Measurements from ENCODE around the gene ABCC9.

Gene ABCC9

GRCh38 chr12:21769307-21769706 lies 171.9 kb downstream of the ABCC9 start:
- DNase-seq, result no peak

DNA sequence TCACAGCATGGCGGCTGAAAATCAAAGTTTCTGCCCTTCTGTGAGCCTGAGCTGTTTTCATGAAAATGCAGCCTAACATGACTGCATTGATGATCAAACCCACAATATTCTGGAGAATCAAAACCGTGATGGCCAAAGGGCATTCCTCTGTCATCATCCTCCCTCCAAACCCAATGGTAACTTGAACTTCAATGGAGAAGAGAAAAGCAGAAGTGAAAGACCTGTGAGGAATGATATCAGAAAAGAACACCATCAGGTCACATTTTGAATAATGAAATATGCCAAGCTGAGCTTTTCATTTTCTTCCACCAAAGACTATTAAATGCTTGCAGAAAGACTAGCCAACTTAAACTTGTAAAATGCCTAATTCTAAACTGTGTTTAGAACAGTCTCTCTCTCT lies 174.8 kb downstream of the ABCC9 start:
- no peak for DNase-seq

DNA sequence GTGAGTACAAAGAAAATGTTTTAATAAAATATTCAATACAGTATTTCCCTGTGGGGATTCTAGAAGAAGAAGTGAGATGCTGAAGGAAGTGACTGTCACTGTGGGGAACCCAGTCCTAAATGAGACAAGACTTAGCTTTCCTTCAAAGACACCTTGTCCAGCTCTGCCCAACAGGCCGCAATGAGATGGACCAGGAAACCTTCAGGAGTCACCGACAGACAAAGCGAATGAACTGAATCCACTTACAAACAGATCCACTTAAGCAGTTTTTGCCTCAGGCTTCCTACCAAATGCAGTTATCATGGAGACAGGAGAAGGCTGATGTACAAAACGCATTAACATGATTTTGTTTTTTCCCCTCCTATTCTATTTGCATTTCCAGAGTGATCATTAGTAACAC lies 176.3 kb downstream of the ABCC9 start:
- no peak for DNase-seq

GRCh38 chr12:21764065-21764464 lies 177.2 kb downstream of the ABCC9 start:
- DNase-seq, result no peak

GRCh38 chr12:21763531-21763930 lies 177.7 kb downstream of the ABCC9 start:
- DNase-seq, result no peak

DNA sequence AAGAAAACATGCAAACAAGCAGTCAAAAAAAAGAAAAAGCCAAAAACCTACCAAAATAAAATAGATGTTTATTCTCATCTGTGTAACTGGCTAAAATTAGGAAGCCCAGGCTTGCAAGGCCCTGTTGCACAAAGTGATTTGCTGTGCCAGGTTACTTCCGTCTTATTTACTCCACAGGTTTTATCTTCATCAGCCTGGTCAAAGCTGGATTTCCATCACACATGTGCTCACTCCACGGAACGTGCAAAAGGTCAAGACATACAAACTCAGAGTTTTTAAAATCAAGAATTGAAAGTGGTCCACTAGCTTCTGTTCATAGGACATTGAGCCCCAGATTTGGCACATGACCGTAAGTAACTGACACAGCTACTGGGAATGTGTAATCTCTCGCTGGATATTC lies 181.5 kb downstream of the ABCC9 start:
- DNase-seq, result no peak

DNA sequence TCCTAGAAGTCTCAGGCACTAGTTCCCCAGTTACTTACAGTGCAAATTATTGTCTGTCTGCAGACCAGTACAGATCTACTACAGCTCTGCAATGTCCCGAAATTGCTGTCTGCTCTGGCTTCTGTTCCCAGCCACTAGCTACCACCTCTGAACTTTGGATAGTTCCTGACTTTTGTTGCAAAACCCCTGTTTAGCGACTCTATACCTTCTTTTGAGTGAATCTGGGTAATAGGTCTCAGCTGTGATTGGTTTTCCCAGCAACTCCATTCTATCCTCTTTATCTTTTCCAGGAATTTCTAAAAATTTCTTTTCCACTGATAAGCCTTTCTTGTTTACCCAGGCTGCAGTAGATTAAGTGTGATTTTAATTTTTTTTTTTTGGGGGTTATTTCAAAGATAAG lies 183.5 kb downstream of the ABCC9 start:
- no peak for DNase-seq

DNA sequence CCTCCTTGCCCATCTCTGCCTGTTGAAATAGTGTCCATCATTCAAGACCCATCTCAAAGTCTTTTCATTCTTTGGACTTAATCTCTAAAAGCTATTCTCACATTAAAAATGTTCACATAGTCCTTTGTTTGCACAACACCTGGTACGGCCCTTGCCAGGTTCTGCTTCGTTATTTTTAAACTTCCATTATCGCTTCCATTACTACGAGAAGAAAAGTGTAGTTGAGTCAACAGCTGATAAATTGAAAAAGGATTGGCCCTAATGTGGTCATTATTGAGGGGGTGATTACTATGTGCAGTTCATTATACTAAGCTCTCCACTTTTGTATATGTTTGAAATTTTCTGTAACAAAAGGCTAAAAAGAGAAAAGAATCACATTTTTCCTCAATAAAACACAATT lies 184.5 kb downstream of the ABCC9 start:
- no peak for DNase-seq

DNA sequence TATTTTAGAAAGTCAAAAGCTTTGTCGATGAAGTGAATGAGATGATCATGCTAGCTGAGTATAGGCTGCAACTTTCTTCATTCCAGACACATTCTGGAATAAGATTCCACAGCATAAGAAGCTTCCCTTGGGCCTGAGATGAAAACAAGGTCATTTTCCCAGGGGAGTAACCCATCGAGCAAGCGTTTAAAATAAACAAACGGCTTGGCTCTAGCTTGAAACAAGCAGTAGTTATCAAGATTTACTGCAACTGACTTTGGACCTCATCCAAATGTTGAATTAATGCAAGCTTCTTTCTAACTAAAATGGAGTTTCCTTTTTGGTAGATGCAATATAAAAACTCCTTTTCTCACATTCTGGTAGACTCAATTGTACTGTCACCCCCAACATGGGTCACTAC lies 189.7 kb downstream of the ABCC9 start:
- DNase-seq, result no peak
